A673 (cell line): ENCODE data around the gene ABHD17A. TPM values are rescaled to one million over a fixed set of nuclear protein-coding genes. Genes with fewer than 3 reads are reported as not detected.
"Not testable (repeated sequence)": the region's sequence is repeated elsewhere in the genome, so short reads cannot be mapped to it uniquely, and the experiment has no call there.

Source experiments
- BruUV-seq: library from RNA; stranded (reverse); fragments of 400-500 nt; replicated peaks from 2 replicates; lab custom pipeline; 2021; lab: Mats Ljungman, UMichigan
- CTCF ChIA-PET: fragments of 300-600 bp; sonication (Branson Sonifier 250); formaldehyde crosslinking; loops from one replicate; lab custom pipeline; 2022; ENCODE audit warnings: antibody characterized with exemption; lab: Charles Lee
- POLR2A ChIA-PET: fragments of 300-600 bp; sonication (Branson Sonifier 250); formaldehyde crosslinking; loops from one replicate; lab custom pipeline; 2022; ENCODE audit warnings: antibody characterized with exemption; ENCODE audit not compliant: low non-redundant PET; lab: Charles Lee
- DNase-seq: peaks from one replicate; pipeline ENCODE4 v3.0.0-alpha.2; 2015; ENCODE audit warnings: low spot score
- H3K27ac ChIP-seq: fragments of 200-600 bp; sonication (generic); 2 replicates; pipeline ENCODE4 v1.5.1; 2016; ENCODE audit warnings: mixed run types, low read depth, mild to moderate bottlenecking, mixed read lengths, antibody characterized with exemption, low read length; ENCODE audit not compliant: poor library complexity, severe bottlenecking
- H3K27me3 ChIP-seq: fragments of 200-600 bp; sonication (generic); replicated peaks from 2 replicates; pipeline ENCODE4 v1.6.1; 2017; ENCODE audit warnings: mixed run types, low read depth, mild to moderate bottlenecking, mixed read lengths, antibody characterized with exemption, low read length; ENCODE audit not compliant: insufficient read depth, poor library complexity
- H3K36me3 ChIP-seq: fragments of 200-600 bp; sonication (generic); 2 replicates; pipeline ENCODE4 v1.6.1; 2016; ENCODE audit warnings: mixed run types, mild to moderate bottlenecking, mixed read lengths, antibody characterized with exemption, low read length; ENCODE audit not compliant: insufficient read depth, poor library complexity, severe bottlenecking
- H3K4me1 ChIP-seq: fragments of 200-600 bp; sonication (generic); 2 replicates; pipeline ENCODE4 v1.6.1; 2017; ENCODE audit warnings: mixed run types, mild to moderate bottlenecking, mixed read lengths, antibody characterized with exemption, low read length; ENCODE audit not compliant: insufficient read depth, poor library complexity, severe bottlenecking
- H3K4me3 ChIP-seq: fragments of 200-600 bp; sonication (generic); 2 replicates; pipeline ENCODE4 v1.5.1; 2016; ENCODE audit warnings: low read depth, mixed run types, mild to moderate bottlenecking, mixed read lengths, low read length; ENCODE audit not compliant: poor library complexity, severe bottlenecking
- H3K9me3 ChIP-seq: fragments of 200-600 bp; sonication (generic); 2 replicates; pipeline ENCODE4 v1.6.1; 2016; ENCODE audit warnings: mixed run types, low read depth, mild to moderate bottlenecking, mixed read lengths, antibody characterized with exemption, low read length; ENCODE audit not compliant: poor library complexity, severe bottlenecking
- EZH2 ChIP-seq: fragments of 200-600 bp; sonication (generic); IDR thresholded peaks from 2 replicates; pipeline ENCODE4 v1.6.1; 2017; ENCODE audit warnings: borderline replicate concordance, low read depth, mild to moderate bottlenecking, mixed read lengths, antibody characterized with exemption, low read length; ENCODE audit not compliant: poor library complexity, severe bottlenecking
- intact Hi-C: fragments of 100-400 bp; cut with micrococcal nuclease; formaldehyde crosslinking; loops from one replicate; pipeline ENCODE4 v1.10.0; 2022; ENCODE audit not compliant: unreplicated experiment
- total RNA-seq: library from RNA; stranded (reverse); gene quantifications from 2 replicates; pipeline ENCODE4 v1.2.3, GENCODE V29; 2021
- TF ChIP-seq, protein P1 (sequence below): fragments of 300-800, 200-600 bp; sonication (generic); conservative IDR thresholded peaks from 2 replicates; pipeline ENCODE4 v1.5.1; 2017; ENCODE audit warnings: low read depth, mild to moderate bottlenecking, antibody characterized with exemption, low read length, moderate library complexity, mixed read lengths

ABHD17A gene
- total RNA-seq, 1 experiment from 2014 or later: 56.9 TPM

DNA sequence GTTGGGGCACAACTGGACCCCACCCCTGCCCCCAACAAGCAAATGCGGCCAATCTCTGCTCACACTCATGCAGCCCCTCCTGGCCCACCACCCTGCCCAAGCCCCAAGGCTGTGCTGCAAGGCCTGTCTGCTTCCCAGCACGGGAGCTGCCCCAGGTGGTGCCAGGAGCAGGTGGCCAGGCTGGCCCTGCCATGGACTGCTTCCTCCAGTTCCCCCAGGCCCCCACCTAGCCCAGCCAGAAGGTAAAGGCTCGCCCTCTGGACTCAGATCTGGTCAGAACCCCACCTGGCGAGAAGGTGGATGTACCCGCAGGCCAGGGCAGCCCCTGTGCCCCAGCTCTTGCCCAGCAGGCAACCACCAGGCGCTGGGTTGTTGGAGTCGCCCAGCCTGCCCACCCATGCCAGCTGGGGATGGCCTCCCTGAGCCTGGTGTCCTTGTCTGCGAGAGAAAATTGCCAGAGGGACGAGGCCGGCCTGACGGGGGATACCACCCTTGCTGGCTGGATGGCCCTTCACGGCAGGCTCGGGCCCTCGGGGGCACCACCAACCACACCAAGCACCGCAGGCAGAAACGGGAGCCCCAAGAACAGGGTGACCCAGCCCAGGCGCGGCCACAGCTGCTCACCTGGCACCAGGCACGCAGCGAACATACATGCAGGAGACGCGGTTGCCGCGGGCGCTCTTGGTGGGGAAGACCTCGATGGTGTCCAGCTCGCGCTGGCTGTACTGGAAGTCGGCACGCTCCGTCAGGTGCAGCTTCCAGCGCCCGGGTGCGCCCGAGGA, 4.5 kb downstream of the ABHD17A start:
- Histone ChIP-seq H3K27me3 (no peaks in the 10 kb centered on the region), H3K27ac (no peak overlapping the region), H3K4me3 (no peak overlapping the region), H3K36me3 (no peaks in the 10 kb centered on the region), H3K4me1 (peaks cover 12% of the 10 kb centered on the region), H3K9me3 (no peaks in the 10 kb centered on the region)
- POLR2A ChIA-PET: no interaction called here
- BruUV-seq: no TSS peak
- intact Hi-C loops: no loop called here
- CTCF ChIA-PET: no interaction called here
- no peak for TF ChIP-seq EZH2
- TF ChIP-seq, protein P1, sequence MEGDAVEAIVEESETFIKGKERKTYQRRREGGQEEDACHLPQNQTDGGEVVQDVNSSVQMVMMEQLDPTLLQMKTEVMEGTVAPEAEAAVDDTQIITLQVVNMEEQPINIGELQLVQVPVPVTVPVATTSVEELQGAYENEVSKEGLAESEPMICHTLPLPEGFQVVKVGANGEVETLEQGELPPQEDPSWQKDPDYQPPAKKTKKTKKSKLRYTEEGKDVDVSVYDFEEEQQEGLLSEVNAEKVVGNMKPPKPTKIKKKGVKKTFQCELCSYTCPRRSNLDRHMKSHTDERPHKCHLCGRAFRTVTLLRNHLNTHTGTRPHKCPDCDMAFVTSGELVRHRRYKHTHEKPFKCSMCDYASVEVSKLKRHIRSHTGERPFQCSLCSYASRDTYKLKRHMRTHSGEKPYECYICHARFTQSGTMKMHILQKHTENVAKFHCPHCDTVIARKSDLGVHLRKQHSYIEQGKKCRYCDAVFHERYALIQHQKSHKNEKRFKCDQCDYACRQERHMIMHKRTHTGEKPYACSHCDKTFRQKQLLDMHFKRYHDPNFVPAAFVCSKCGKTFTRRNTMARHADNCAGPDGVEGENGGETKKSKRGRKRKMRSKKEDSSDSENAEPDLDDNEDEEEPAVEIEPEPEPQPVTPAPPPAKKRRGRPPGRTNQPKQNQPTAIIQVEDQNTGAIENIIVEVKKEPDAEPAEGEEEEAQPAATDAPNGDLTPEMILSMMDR: no peak
- no peak for DNase-seq

DNA sequence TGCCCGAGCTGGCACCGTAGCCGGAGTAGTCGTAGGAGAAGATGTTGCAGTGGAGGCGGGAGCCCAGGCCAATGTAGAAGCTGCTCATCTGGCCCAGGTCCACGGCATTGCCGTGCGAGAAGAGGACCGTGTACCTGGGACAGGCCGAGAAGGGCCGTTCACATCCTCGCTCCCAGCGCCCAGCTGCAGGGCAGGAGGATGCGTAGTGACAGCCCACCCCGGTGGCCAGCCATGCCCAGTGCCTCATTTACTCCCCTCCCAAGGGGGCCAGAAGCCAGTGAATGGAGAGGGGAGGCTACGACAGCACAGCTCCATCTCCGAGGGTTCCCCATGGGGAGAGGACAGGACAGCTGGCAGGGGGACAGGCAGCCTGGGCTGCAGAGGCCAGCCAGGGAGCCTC, 5.3 kb downstream of the ABHD17A start:
- CTCF ChIA-PET, H3K27ac ChIP-seq, POLR2A ChIA-PET, BruUV-seq, DNase-seq, H3K4me3 ChIP-seq, H3K27me3 ChIP-seq, intact Hi-C loops, H3K9me3 ChIP-seq, H3K36me3 ChIP-seq: not testable (repeated sequence)
- H3K4me1 ChIP-seq: peaks cover 12% of the 10 kb centered on the region

DNA sequence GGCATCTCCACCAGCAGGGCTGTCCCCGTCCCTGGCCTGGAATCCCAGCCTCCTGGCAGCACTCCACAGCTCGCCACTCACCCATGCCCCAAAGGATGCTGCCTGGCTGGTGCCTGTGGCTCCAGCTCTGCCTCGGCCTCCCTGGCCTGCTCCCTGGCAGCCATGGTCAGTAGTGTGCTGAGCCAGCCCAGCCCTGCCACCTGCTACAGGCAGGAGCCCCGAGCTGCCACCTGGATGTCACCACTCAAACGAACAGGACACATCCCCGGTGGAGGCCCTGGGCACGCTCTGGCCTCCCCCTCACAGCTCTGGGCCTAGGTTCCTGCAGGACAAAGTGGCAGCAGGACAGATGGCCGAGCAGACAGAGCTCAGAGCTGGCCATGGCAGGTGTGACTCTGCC, 6.7 kb downstream of the ABHD17A start:
- BruUV-seq, POLR2A ChIA-PET, intact Hi-C loops, CTCF ChIA-PET, H3K27me3 ChIP-seq, H3K36me3 ChIP-seq, H3K4me3 ChIP-seq, H3K9me3 ChIP-seq, DNase-seq, H3K27ac ChIP-seq: not testable (repeated sequence)
- peaks cover 23% of the 10 kb centered on the region for H3K4me1 ChIP-seq

DNA sequence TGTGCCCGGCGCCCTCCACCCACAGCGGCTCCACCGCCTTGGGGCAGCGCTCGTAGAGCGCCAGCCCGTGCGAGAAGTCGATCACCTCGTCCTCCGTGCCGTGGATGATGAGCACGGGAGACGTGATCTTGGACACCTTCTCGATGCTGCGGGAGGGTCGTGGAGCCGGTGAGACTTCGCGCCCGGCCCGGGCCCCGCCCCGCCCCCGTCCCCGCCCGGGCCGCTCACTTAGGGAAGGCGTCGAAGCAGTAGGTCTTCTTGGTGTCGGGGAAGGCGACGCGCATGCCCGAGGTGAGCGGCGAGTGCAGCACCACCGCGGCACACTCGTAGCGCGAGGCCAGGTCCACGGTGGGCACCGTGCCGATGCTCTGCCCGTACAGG, 8.0 kb downstream of the ABHD17A start:
- H3K36me3 ChIP-seq, DNase-seq, H3K27me3 ChIP-seq, H3K4me3 ChIP-seq, H3K27ac ChIP-seq, CTCF ChIA-PET, BruUV-seq, POLR2A ChIA-PET, intact Hi-C loops, H3K9me3 ChIP-seq: not testable (repeated sequence)
- H3K4me1 ChIP-seq: peaks cover 24% of the 10 kb centered on the region
